ENCODE results near the gene MAD1L1.

MAD1L1 gene

DNA sequence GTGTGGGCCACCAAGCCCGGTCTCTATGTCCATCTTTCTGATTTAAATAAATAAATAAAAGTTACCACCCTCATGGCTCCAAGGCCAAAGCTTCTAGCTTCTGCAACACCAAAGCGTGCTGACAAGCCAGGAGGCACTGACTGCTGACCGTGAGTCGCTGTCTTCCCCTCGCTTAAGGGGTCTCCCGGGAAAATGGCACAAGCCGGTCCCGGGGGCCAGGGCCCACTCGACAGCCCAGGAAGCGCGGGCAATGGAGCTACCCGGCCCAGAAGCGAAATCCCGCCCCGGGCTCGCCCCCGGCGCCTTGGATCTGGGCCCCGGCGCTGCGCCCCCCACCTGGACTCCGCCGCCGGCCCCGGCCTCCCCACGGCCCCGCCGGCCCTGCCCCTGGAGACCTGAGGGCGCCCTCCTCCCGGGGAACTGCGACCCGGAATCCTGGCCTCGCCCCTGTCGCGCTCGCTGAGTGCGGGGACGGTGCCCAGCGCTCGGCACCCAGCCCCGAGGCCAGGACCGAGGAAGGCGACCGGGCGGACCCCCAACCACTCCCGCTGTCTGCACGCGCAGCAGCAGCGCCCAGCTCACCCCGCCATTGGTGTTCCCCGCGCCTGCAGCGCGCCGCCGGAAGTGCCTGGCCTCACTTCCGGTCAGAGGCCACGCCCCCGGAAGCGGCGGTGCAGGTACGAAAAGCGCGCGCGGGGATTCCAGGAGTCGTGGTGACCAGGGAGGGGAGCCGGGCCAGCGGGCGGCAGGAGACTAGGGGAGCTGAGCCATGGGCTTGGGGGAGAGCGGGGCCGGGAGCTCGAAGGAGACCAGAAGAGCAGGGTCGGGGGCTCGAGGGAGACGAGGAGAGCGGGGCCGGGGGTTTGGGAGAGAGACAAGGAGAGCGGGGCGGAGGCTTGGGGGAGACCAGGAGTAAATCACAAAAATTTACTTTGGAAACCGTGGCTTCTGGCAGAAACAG, 9.1 kb upstream of the MAD1L1 start, which contains the start of the genes MRM2 and NUDT1:
Gene MRM2 (minus strand): TSS at position 626 of the 961 bp plus-strand sequence. CDS start 36 bp downstream, at position 590.
Gene NUDT1 (plus strand): TSS at position 647 of the 961 bp plus-strand sequence. CDS start 2,349 bp downstream, outside the sequence.
- DNase-seq: peak; percentile 61

- no peak for DNase-seq
Measured at GRCh38 chr7:2239242-2239641, 6.5 kb upstream of the MAD1L1 start.

DNA sequence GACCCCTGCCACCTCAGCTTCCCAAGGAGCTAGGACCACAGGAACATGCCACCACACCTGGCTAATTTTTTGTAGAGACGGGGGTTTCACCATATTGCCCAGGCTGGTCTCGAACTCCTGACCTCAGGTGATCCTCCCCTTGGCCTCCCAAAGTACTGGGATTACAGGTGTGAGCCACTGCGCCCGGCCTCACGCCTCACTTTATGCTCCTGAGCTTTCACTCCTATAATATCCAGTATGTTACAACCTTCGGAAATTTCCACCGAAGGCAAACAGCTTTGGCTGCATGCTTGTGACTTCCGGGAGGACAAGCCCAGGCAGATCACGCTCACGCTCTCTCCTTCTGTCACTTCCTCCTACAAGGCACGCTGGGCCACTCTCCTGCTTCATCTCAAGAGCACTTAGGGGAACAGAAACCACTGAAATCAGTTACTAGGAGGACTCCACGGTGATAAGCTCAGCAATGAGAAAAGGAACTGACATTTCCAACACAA, 4.4 kb upstream of the MAD1L1 start:
- no peak for DNase-seq

- no peak for DNase-seq
Measured at GRCh38 chr7:2233926-2234325, 1.2 kb upstream of the MAD1L1 start.

- DNase-seq: peak; percentile 14
Measured at GRCh38 chr7:2231992-2232765, 566 bp downstream of the MAD1L1 start.

- DNase-seq: no peak
Measured at GRCh38 chr7:2230882-2231281, 1.9 kb downstream of the MAD1L1 start.

DNA sequence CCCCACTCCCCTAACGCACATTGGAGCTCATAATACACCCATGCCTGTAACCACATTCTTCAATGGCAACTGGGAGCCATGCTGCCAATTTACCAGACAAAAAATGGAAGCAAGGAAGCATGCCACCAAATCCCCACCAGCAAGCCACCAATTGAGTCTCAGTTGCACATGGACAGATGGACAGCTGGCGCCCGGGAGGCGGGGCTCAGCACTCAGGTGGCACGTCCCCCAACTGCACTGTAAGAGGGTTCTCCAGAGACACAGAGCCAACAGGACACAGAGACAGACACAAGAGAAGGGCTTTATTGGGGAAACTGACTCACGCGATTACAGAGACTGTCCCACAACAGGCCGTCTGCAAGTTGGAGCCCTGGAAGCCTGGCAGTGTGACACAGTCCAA, 2.5 kb downstream of the MAD1L1 start:
- DNase-seq: no peak

GRCh38 chr7:2229467-2229866, 3.3 kb downstream of the MAD1L1 start:
- no peak for DNase-seq

- no peak for DNase-seq
Measured at GRCh38 chr7:2228921-2229320, 3.8 kb downstream of the MAD1L1 start.

DNA sequence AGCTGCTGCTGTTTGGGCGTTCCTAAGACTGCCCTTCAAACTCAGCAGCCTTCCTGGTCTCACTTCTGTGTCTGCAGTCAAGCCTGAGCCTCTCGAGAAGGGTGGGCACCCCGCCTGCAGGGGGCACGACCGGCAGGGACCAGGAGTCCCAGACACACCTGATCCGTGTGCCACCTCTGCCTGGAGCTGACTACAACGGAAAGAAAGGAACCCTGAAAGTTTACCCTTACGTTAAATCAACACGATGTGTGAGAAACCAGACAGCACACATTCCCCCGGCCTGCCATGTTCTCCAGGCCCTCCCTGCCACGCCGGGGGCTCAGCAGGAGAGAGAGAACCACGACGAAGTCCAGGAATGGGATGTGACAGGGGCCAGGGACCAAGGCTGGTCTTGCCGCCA, 5.0 kb downstream of the MAD1L1 start:
- no peak for DNase-seq

GRCh38 chr7:2225830-2226229, 6.9 kb downstream of the MAD1L1 start:
- no peak for DNase-seq

- DNase-seq: no peak
Measured at GRCh38 chr7:2225336-2225735, 7.4 kb downstream of the MAD1L1 start.

- DNase-seq: no peak
Measured at GRCh38 chr7:2224934-2225333, 7.8 kb downstream of the MAD1L1 start.

DNA sequence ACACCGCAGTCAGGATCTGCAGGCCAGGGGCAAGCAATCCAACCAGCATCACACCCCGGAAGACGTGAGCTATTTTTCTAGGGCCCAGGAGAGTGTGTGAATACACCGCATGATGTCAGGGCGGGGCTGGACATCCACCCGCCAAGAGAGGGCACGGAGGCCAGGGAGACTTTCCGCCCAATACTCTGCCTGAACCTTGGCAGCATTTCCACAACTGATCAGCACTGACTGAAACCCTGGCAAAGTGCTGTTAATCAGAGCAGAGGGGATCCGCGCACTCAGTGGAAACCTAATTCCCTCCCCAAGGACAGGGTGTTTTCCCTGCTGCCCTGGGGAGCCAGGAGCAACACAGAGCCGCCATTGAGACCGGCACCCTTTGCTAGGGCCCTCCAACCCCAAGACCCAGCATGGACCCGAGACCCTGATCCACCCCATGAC, 8.2 kb downstream of the MAD1L1 start:
- no peak for DNase-seq

DNA sequence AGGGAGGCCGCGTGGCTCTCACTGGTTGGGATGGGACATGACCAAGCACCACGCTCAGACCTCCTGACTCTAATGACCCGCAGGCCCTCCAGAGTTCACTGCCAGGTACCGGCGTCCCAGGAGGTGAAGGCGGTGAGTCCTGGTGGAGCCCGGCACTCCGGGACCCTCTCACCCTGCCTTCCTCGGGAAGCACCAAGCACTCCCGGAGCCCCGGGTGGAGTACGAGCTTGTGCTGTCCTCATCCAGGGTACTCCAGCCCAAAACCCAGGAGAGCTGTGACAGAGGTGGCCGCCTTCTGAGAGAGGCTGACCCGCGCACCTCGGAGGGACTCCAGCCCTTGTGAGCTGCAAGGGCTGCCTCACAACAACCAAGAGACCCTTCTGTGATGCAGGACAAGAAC, 9.4 kb downstream of the MAD1L1 start:
- DNase-seq: no peak

DNA sequence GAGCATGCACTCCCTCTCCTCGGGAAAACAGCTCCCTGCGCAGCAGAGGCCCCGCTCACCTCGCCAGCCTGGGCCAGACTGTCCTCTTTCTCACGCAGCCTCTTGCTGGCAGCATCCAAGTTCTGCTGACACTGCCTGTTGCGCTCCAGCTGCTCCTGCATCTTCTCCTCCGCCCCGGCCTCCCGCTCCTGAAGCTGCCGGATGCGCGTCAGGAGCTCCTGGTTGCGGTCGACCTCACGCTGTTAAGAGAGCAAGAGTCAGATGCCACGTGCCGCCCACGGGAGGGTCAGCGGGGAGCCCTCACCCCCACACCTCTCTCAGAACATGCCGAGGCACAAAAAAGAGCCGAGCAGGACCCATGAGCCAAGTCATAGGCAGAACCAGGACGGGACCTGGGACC, 10.2 kb downstream of the MAD1L1 start:
- DNase-seq: no peak

DNA sequence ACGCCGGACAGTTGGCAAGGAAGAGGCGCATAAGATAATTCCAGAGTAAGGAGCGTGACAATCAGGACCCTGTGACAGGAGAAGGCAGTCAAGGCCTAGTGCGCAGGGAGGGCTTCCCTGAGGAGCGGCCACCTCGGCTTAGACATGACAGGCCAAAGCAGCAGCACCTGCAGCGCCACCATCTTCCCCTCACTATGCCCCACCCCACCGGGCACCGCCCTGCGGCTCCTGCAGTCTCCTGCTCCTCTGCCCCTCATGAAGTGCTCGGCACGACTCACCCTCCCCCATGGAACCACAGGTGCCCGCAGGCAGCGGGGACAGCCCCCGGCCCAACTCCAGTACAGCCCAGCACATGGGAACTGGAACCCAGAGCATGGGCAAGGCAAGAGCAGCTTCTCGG, 11.8 kb downstream of the MAD1L1 start:
- no peak for DNase-seq

GRCh38 chr7:2220506-2220905, 12.2 kb downstream of the MAD1L1 start:
- DNase-seq: no peak

- DNase-seq: no peak
Measured at GRCh38 chr7:2220030-2220429, 12.7 kb downstream of the MAD1L1 start.

DNA sequence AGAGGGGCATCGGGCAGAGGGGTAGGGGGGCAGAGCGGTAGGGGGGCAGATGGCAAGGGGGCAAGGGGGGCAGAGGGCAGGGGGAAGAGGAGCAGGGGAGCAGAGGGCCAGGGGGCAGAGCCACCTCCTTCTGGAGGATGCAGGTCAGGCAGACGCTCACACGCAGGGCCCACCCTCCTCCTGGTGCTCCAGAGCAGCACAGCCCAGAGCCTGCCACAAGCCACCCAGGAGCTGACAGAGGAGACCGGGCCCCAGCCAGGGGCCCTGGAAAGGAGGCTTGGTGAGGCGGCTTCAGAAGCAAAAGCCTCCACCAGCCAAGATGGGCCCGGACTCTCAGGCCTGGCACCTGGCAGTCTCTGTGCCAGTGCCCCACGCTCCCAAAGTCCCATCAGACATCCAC, 13.1 kb downstream of the MAD1L1 start:
- DNase-seq: no peak

GRCh38 chr7:2219136-2219535, 13.6 kb downstream of the MAD1L1 start:
- no peak for DNase-seq

- DNase-seq: no peak
Measured at GRCh38 chr7:2218444-2218785, 14.3 kb downstream of the MAD1L1 start.

- no peak for DNase-seq
Measured at GRCh38 chr7:2217716-2218443, 14.9 kb downstream of the MAD1L1 start.

Measured in activated gamma-delta T cell treated with Interleukin-2 at 50 U/mL for 16 hours (primary cell).